Stimulated activated CD4-positive, alpha-beta T cell treated with anti-CD3 and anti-CD28 coated beads, Interleukin-15, amount 100 ng/mL, for 48 hours (primary cell): ENCODE measurements around the gene PCNT.
A peak's percentile ranks its signal among the peaks of the same experiment; 100 is the strongest.

Source experiments
- DNase-seq, 2 donors: peaks; one replicate each; pipeline ENCODE4 v3.0.0-alpha.2; 2020; ENCODE audit warnings: low read depth in 2 of 2

Gene PCNT

GRCh38 chr21:46323710-46324389, at the start of gene PCNT, which contains the start of gene C21orf58:
TSS of gene PCNT (plus strand) at chr21:46324156. CDS start at chr21:46324229, 73 bp downstream.
TSS of gene C21orf58 (minus strand) at chr21:46323870. CDS start at chr21:46322738, 1,132 bp downstream.
- DNase-seq: peak; percentile 95

- no peak for DNase-seq
These were observed 49.1 kb upstream of the PCNT start for GRCh38 chr21:46274797-46275390.

GRCh38 chr21:46284077-46284644, 39.8 kb upstream of the PCNT start:
- no peak for DNase-seq

- DNase-seq: no peak
These were observed 39.2 kb upstream of the PCNT start for GRCh38 chr21:46284733-46285132.

GRCh38 chr21:46285206-46285661, 38.7 kb upstream of the PCNT start, which contains the start of gene MCM3AP:
TSS of gene MCM3AP (minus strand) at chr21:46285611. CDS start at chr21:46285286, 325 bp downstream.
- no peak for DNase-seq

DNA sequence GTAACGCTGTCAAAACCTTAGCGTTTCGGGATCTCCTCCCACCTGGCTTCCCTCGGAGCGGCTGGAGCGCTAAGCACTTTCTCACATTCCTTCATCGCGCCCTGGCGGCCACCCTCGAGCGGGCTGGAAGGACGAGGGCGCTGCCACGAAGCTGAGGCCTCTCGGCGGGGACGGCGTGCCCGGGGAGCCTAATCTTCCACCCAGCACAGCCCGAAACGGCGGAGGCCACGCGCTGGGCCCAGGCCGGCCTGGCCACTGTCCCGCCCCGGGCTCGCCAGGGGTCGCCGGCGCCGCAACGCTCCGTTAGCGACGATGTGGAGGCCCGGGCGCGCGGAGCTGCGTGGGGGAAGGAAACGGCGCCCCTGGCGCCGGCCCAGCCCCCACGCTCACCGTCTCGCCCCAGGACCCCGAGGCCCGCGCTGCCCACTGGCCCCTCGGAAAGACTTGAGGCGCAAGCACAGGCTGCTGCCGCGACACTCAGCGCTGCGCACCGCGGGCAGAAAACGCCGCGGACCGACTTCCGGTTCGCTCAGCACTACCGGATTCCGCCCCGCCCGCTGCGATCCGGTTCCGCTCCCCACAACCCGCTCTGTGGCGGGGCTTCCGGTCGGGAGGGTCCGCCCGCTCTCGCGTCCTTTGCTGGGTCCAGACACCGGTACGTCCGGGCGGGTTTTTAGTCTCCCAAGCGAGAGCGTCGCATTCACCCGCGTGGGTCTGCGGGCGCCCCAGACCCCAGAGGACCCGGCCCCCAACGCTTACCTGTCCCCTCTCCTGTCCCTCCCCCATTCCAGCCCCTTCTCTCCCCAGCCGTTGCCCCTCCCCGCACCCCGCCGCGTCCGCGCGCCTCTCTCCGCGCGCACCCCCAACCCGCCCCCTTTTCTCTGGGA, 38.0 kb upstream of the PCNT start, which contains the start of gene YBEY:
TSS of gene YBEY (plus strand) at position 582 of the 887 bp plus-strand sequence. CDS start 572 bp downstream, outside the sequence.
- DNase-seq: peak; percentile 77 to 83

DNA sequence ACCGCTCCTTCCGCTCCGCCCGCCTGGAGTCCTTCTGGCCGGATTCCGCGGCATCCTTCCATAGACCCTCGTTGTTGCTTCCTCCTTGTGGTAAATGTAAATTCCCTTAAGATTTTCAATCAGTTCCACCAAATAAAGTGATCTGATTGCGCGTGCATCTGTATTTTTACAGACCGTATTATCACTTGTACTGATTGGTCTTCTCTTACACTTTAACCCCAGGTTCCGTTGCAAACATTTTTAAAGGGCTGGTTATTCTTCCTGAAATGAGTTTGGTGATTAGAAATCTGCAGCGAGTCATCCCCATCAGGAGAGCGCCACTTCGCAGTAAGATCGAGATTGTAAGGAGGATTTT, 37.3 kb upstream of the PCNT start:
- no peak for DNase-seq

GRCh38 chr21:46287541-46287940, 36.4 kb upstream of the PCNT start:
- DNase-seq: no peak

DNA sequence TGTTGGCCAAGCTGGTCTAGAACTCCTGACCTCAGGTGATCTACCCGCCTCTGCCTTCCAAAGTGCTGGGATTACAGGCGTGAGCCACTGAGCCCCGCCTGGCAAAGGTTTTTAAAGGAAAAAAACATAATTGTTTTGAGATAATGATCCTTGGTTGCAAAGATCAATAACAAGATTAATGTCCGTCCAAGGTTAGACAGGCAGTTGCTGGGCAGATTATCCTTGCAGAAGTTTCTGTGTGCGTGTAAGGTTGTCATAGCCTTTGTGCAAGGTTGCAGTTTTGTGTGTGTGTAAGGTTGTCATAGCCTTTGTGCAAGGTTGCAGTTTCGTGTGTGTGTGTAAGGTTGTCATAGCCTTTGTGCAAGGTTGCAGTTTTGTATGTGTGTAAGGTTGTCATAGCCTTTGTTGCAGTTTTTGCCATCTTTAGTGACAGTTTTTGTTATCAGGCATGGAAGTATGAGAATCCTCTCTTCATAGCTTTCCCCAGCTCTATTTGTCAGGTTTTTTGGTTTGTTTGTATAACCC, 34.2 kb upstream of the PCNT start:
- DNase-seq: no peak

GRCh38 chr21:46291561-46291960, 32.4 kb upstream of the PCNT start:
- no peak for DNase-seq

GRCh38 chr21:46294647-46295176, 29.2 kb upstream of the PCNT start:
- no peak for DNase-seq

DNA sequence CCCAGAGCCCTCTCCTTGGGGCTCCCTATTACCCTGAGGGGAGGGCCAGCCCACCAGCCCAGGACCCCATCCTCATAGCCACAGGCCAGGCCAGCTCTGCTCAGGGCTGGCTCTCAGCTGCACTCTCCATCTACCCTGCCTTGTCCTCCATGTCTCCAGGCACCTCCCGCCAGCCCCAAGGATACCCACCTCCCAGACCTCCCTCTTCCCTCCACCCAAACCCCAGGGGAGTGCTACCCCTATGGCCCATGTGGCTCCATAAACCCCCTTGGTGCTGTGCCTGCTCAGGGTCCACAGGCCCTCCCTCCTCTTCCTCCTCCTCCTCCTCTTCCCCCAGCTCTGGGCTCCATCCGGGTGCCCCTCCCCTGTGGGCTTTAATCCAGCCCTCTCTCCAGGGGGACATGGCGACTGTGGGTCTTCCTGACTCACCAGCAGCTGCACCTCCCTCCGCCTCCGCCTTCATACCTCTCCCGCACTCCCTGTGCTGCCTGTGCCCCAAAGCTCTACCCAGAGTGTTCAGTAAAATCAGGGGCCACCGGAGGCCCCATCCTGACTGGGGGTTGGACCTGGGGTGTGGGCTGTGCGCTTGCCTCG, 28.7 kb upstream of the PCNT start:
- no peak for DNase-seq

DNA sequence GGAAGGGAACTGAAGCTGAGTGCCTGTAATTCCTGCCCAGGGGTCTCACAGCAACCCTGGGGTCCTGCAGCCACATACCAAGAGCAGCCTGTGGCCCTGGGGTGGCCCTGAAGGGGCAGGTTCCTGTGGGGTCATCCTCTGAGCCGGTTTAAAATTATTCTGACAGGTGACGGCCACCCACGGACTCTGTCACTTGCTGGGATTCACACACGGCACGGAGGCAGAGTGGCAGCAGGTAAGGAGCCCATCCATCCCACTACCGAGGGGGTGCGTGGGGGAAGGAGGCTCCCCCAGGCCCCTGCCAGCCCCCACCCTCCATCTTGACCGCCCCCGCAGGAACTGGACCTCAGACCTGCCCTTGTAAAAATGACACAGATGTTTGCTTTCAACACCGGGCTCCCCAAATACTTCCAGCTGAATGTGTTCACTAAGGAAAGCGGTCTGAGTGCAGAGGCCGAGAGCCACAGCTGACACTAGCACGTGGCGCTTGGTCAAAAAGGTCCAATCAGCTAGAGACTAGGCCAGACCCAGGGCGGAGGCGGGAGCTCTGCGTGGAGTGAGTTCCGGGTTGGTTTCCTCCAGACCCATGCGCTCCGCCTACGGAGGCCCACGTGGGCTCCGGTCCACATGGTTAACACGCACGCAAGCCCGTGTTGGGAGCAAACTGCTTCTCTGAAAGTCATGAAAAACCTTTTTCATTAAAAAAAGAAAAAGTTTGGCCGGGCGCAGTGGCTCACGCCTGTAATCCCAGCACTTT, 27.8 kb upstream of the PCNT start:
- DNase-seq: peak; percentile 41 to 48

DNA sequence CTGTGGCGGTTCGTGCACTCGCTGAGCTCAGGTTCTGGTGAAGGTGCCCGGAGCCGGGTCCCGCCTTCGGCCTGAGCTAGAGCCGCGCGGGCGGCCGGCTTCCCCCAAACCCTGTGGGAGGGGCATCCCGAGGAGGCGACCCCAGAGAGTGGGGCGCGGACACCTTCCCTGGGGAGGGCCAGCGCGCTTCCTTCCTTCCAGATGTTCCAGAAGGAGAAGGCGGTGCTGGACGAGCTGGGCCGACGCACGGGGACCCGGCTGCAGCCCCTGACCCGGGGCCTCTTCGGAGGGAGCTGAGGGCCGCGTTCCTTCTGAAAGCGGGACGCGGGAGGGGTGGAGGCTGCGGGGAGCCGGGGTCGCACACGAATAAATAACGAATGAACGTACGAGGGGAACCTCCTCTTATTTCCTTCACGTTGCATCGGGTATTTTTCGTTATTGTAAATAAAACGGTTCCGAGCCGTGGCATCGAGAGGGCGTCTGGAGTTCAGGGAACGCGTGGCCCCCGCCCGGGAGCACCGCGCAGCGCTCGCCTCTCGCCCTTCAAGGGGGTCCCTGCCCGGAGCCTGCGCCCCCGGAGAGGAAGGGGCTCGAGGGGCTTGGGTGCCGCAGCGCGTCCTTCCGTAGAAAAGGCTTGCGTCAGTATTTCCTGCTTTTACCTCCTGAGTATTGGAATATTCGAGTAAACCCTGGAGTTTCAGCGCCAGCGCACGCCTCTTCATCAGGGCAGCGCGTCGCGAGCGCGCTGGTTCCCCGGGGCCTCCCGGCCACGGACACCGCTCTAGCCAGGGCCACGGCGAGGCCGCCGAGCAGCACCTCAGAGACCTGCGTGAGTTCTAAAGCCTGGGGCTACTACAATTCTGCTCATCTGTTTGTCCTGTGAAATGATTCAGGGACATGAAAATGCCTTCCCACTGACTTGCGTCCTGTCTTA, 26.4 kb upstream of the PCNT start:
- no peak for DNase-seq

DNA sequence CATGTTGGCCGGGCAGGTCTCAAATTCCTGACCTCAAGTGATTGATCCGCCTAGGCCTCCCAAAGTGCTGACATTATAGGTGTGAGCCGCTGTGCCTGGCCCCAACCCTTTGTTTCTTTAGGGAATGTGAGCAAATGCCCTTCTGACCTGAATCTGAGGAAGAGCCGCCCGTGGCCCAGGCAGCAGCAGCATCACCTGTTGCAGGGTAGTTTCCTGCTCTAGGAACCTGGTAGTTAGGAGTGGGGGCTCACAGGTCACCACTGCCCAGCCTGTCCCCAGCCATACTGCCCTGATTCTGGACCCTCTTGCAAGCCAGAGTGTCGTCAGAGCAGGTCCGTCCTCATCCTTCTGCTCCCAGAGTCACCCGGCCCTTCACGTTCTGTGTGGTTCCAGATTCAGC, 24.8 kb upstream of the PCNT start:
- no peak for DNase-seq

DNA sequence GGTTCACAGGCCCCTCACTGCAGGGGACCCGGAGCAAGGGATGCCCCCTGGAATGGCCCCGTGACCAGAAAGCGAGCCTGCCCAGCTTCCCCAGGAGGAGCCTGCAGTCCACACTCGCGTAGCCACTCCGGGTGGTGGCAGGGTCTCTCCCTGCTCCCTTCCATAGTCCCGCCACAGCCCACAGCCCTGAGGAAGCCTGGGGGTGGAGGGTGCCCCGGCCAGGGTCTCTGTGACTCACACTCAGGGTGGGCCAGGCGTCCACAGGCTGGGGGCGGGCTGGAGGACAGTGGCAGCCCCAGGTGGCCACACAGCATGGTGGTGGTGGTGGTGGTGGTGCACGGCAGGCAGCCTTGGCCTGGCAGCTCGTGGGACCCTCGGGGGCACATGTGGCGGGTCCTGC, 22.2 kb upstream of the PCNT start:
- DNase-seq: no peak

- DNase-seq: no peak
These were observed 19.5 kb upstream of the PCNT start for GRCh38 chr21:46304437-46304836.

- DNase-seq: no peak
These were observed 19.0 kb upstream of the PCNT start for GRCh38 chr21:46304955-46305354.

GRCh38 chr21:46307625-46308024, 16.3 kb upstream of the PCNT start:
- DNase-seq: no peak
